PFSK-1 (cell line): ENCODE data around the gene ZFP36L1.

Experiments
- POLR2AphosphoS5 ChIP-seq: IDR thresholded peaks from 2 replicates; pipeline ENCODE4 v1.6.1; 2012; ENCODE audit warnings: low read depth, mild to moderate bottlenecking, control low read depth, low read length, moderate library complexity
- REST ChIP-seq, 2 experiments: IDR thresholded peaks; 2 replicates each; pipeline versions ENCODE4 v1.6.1 to v1.8.0; 2011 to 2012; ENCODE audit warnings: low read depth in 2 of 2, low read length in 2 of 2, control low read depth in 1 of 2, inconsistent platforms in 1 of 2, mild to moderate bottlenecking in 1 of 2, moderate library complexity in 1 of 2; ENCODE audit not compliant: insufficient read depth in 1 of 2
- SIN3A ChIP-seq: IDR thresholded peaks from 2 replicates; pipeline ENCODE4 v1.6.1; 2012; ENCODE audit warnings: mild to moderate bottlenecking, low read length, moderate library complexity, borderline replicate concordance; ENCODE audit not compliant: insufficient read depth

- no peak for TF ChIP-seq REST (IDR thresholded peaks at IDR 0.05; ENCODE audit: insufficient read depth in 1 of 2, low read depth in 2 of 2, low read length in 2 of 2)
- no peak for TF ChIP-seq SIN3A
- TF ChIP-seq POLR2AphosphoS5 = no peak
Observed at GRCh38 chr14:68766299-68767247, 26.3 kb downstream of the ZFP36L1 start.
